HG03103 (cell line): Measurements from ENCODE around the gene MAP3K4.

Source experiments
- ATAC-seq: cut with Tn5 transposase; IDR thresholded peaks from one replicate; pipeline ENCODE4 v1.9.1; 2021; ENCODE audit warnings: low read depth; ENCODE audit not compliant: unreplicated experiment

Gene MAP3K4

GRCh38 chr6:160998217-160998616 lies 6.6 kb downstream of the MAP3K4 start:
- no peak for ATAC-seq

- no peak for ATAC-seq
These were observed 7.2 kb downstream of the MAP3K4 start for GRCh38 chr6:160998766-160999165.

GRCh38 chr6:160999516-160999915 lies 7.9 kb downstream of the MAP3K4 start:
- no peak for ATAC-seq

DNA sequence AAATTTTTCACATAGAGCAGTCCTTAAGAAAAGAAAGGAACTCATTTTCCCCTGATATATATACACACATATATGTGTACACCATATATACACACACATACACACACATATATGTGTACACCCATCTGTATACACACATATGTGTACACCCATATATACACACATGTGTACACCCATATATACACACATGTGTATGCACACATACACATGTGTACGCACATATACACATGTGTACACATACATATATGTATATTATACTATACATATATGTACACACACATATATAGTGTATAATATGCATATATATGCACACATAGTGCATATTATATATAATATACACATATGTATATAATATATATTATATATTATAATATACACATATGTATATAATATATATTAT lies 9.1 kb downstream of the MAP3K4 start:
- no peak for ATAC-seq

GRCh38 chr6:161001421-161001820 lies 9.9 kb downstream of the MAP3K4 start:
- no peak for ATAC-seq

DNA sequence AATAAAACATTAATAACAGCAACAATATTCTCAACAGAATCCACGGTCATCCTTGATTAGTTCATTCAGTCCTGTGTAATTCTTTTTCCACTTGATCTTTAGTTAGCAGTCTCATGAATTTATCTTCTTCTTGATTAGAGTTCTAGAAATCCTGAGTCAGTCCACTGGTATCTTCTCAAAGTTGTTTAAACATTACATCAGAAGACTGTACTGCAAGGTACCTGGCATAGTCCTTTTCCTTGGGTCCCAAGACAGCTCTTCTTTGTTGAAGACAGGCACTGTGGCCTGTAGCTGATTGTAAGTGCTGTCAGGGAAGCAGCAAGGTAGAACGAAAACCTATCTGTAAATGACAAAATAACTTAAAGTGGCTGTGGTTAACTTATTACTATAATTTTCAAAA lies 11.8 kb downstream of the MAP3K4 start:
- no peak for ATAC-seq

GRCh38 chr6:161008245-161008644 lies 16.7 kb downstream of the MAP3K4 start:
- ATAC-seq: no peak

- no peak for ATAC-seq
These were observed 18.4 kb downstream of the MAP3K4 start for GRCh38 chr6:161009991-161010390.

DNA sequence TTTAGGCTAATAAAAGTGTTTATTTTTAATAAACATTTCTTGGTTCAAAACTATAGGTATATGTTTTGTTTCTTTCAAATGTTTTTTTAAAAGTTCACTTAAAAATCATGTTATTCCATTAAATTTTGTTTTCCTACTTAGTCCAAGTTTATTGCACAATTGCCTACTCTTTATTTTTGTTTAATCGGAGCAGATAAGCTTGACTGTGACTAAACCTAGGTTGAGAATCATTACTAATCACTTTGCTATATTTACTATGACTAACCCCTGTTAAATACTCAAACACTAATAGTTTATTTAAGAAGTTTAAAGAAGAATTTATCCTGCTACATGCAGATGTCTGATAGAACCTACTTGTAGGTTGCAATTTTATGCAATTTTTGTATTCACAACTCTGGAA lies 18.8 kb downstream of the MAP3K4 start:
- ATAC-seq: no peak

GRCh38 chr6:161011492-161012480 lies 20.2 kb downstream of the MAP3K4 start:
- ATAC-seq: no peak

GRCh38 chr6:161013695-161014094 lies 22.1 kb downstream of the MAP3K4 start:
- no peak for ATAC-seq

- ATAC-seq: no peak
These were observed 26.4 kb downstream of the MAP3K4 start for GRCh38 chr6:161017766-161018564.

DNA sequence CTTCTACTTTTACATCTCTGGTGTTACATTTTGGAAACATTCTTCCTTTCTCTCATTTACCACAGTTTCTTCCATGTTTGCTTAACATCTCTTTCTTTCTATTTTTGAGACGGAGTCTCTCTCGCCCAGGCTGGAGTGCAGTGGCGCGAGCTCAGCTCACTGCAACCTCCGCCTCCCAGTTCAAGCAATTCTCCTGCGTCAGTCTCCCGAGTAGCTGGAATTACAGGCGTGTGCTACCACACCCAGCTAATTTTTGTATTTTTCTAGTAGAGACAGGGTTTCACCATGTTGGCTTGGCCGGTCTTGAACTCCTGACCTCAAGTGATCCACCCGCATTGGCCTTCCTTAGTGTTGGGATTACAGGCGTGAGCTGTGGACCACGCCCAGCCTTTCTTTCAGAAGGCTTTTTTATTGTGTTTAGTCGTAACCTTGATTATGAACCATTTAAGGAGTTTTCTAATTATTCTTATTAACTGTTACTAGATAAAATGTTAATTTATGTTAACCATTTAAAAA lies 27.8 kb downstream of the MAP3K4 start:
- ATAC-seq: no peak

DNA sequence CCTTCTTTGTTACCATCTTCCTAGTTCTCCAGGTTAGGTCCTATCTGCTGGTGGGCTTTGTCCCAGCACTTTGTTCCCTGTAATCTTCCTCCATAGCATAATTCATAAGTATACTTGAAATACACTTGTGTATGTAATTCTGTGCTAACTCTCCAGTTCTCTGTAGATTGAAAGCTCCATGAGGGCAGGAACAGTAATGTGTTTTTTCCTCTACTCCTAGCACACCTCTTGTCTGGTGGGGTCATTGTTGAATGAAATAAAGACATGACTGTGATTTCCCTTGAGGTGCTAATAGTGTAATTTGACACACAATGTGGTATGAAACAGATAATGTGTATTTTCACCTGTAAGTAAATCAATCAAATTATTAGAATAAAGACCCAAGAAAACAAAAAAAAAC lies 30.0 kb downstream of the MAP3K4 start:
- no peak for ATAC-seq

DNA sequence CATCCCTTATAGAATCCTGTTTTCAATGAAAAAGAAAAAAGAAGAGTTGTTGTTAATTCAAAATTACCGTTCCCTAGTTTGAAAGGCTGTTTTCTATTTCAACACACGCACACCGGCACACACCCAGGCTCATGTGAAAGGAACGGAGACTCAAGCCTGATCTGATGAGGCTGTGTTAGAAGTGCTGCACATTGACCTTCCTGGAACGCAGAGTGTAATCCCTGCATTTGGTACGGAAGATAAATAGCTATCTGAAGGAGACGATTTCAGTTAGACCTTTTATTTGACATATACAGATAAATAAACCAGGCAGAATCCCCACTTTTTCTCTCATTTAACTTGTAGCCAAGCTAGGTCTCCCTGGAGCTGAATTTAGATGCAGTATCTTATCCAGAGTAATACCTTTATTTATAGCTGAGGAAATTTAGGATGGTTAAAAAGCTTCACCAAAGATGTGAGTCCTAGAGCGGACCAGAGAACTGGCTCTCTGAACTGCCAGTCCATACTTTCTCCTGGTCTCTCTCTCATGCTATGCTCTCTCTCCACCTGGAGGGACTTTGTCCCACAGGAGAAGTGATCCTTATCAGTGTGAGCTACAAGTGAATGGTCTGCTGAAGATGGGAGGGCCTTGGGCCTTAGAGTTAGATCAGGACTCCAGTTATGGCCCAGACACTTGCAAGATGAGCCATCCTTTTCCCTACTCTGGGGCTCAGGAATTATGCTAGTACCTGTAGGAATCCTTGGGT lies 30.6 kb downstream of the MAP3K4 start:
- no peak for ATAC-seq

DNA sequence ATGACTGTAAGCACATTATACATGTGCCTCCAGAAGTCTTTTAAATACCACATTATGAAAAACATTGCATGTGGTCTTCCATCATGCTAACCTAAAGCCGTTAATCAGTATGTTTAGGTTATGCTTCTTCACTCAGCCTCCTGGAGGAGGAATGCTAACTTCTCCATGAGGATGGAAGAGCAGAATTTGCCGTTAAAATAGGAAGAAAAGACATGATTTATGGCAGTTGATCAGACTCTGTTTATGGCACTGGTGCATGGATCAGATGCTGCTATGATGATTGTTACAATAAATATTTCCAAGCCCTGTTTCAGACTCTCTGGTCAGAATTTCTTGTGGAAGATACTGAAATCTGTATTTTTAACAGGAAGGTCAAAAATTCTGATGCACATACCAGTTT lies 31.7 kb downstream of the MAP3K4 start:
- no peak for ATAC-seq

DNA sequence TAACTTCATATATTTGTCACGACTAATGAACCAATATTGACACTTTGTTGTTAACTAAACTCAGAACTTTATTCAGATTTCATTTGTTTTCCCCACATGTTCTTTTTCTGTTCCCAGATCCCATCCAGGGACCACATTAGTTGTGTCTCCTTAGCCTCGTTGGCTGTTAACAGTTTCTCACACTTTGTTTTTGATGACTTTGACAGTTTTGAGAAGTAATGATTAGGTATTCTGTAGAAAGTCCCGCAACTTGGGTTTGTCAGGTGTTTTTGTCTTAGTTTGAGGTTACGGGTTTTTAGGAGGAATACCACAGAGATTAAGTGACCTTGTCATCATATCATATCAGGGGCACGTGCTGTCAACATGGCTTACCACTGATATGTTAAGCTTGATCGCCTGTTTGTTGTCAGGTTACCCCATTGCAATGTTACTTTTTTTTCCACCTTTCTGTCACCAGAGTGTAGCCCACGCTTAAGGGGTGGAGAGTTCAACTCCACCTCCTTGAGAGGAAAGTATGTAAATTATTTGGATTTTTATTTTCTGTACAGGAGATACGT lies 32.9 kb downstream of the MAP3K4 start:
- ATAC-seq: no peak

DNA sequence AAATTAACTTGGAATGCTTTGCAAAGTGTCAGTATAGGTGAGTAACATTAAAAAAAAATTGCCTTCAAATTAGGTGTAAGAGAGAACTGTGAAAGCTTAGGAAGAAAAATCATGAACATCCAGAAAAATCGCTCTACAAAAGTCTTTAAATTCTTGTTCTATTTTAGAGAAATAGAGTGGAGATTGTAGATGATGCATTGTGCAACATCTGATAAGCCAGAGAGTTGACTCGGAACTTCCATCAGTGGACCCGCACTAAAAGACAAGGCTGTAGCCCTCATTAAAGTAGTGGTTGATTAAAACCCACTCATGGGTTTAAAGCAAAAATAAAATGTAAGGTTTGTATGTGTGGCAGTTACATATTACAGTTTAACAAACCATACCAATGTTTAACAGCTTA lies 35.8 kb downstream of the MAP3K4 start:
- ATAC-seq: no peak

DNA sequence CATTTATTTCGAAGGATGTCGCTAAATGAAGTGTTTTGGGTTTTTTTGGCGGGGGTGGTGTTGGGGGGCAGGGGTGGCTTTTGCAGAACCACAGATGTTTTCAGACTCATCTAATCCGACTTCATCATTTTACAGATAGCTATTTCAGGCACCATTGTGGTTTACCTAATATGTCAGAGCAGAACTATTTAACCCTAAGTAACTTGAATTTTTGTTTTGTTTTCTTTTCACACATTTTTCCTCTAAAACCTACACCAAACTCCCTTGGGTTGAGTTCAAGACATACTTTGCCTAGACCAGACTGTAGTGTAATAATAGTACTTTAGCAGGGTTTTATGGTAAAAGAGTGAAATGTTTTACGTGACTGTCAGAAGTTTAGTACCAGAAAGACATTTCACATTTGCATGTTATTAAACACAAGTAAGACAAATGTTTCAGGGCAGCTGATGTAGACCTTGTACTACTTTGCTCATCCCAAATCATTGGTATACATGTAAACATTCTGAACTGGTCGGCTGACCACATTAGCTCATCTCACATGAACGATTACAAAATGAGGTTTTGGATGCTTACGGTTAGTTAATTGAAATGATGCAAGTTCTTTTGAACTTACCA lies 37.7 kb downstream of the MAP3K4 start:
- ATAC-seq: peak; percentile 72
